IMR-90 (cell line): ENCODE measurements around the gene FMN2. TPM values are rescaled to one million over a fixed set of nuclear protein-coding genes. Genes with fewer than 3 reads are reported as not detected.
A peak's percentile ranks its signal among the peaks of the same experiment; 100 is the strongest.

Experiments
- ATAC-seq: fragments of 200-7000 bp; cut with Tn5 transposase; 2 replicates; pipeline ENCODE4 v1.9.1; 2020; ENCODE audit warnings: low read depth, mild to moderate bottlenecking, moderate library complexity
- BruUV-seq: library from RNA; stranded (reverse); fragments of 400-500 nt; replicated peaks from 2 replicates; lab custom pipeline; 2021; lab: Mats Ljungman, UMichigan
- CTCF ChIA-PET: fragments of 300-600 bp; formaldehyde crosslinking; extraction: SDS; loops from one replicate; lab custom pipeline; 2021; ENCODE audit warnings: antibody characterized with exemption; lab: Yijun Ruan, JAX
- POLR2A ChIA-PET: fragments of 300-600 bp; sonication (Branson Sonifier 250); formaldehyde crosslinking; loops from one replicate; lab custom pipeline; 2022; ENCODE audit warnings: antibody characterized with exemption; ENCODE audit not compliant: unreplicated experiment; lab: Charles Lee
- DNase-seq: peaks from one replicate; pipeline ENCODE4 v3.0.0; 2013
- H2AFZ ChIP-seq: replicated peaks from 2 replicates; pipeline ENCODE3; 2013; ENCODE audit warnings: low read length, mild to moderate bottlenecking; ENCODE audit not compliant: poor library complexity
- H2AK5ac ChIP-seq: 2 replicates; pipeline ENCODE4 v1.6.1; 2013; ENCODE audit warnings: low read depth, low read length, inconsistent platforms
- H2AK9ac ChIP-seq: replicated peaks from 2 replicates; pipeline ENCODE3; 2013; ENCODE audit warnings: mild to moderate bottlenecking, low read depth, low read length, moderate library complexity; ENCODE audit not compliant: poor library complexity
- H2BK120ac ChIP-seq: 2 replicates; pipeline ENCODE4 v1.6.1; 2013; ENCODE audit warnings: low read depth, low read length, inconsistent platforms
- H2BK15ac ChIP-seq: 3 replicates; pipeline ENCODE4 v1.6.1; 2013; ENCODE audit warnings: low read depth, low read length, inconsistent platforms
- H2BK20ac ChIP-seq: 2 replicates; pipeline ENCODE4 v1.6.1; 2013; ENCODE audit warnings: low read depth, mild to moderate bottlenecking, inconsistent platforms, low read length, moderate library complexity
- H2BK5ac ChIP-seq: 2 replicates; pipeline ENCODE4 v1.6.1; 2013; ENCODE audit warnings: mild to moderate bottlenecking, low read depth, low read length, inconsistent platforms; ENCODE audit not compliant: poor library complexity, severe bottlenecking
- H3K14ac ChIP-seq: replicated peaks from 2 replicates; pipeline ENCODE4 v1.6.1; 2013; ENCODE audit warnings: low read depth, low read length, inconsistent platforms
- H3K18ac ChIP-seq: 2 replicates; pipeline ENCODE4 v1.6.1; 2013; ENCODE audit warnings: low read depth, low read length, control low read depth
- H3K23ac ChIP-seq: 2 replicates; pipeline ENCODE4 v1.6.1; 2013; ENCODE audit warnings: low read depth, low read length, inconsistent platforms
- H3K27ac ChIP-seq: 2 replicates; pipeline ENCODE4 v1.5.1; 2013; ENCODE audit warnings: mild to moderate bottlenecking, control low read depth, low read length; ENCODE audit not compliant: insufficient read depth
- H3K27me3 ChIP-seq: 2 replicates; pipeline ENCODE4 v1.6.1; 2013; ENCODE audit warnings: low read length; ENCODE audit not compliant: control insufficient read depth, insufficient read depth
- H3K36me3 ChIP-seq: 2 replicates; pipeline ENCODE4 v1.6.1; 2013; ENCODE audit warnings: low read length, mixed read lengths; ENCODE audit not compliant: control insufficient read depth, insufficient read depth
- H3K4ac ChIP-seq: 2 replicates; pipeline ENCODE4 v1.6.1; 2013; ENCODE audit warnings: low read depth, low read length, inconsistent platforms
- H3K4me1 ChIP-seq: 2 replicates; pipeline ENCODE4 v1.6.1; 2013; ENCODE audit warnings: low read length, mixed read lengths; ENCODE audit not compliant: control insufficient read depth, insufficient read depth
- H3K4me2 ChIP-seq: 2 replicates; pipeline ENCODE4 v1.6.1; 2013; ENCODE audit warnings: low read depth, mild to moderate bottlenecking, control low read depth, low read length, moderate library complexity
- H3K4me3 ChIP-seq: 2 replicates; pipeline ENCODE4 v1.5.1; 2013; ENCODE audit warnings: low read depth, mild to moderate bottlenecking, control low read depth, low read length, moderate library complexity; ENCODE audit not compliant: insufficient read depth
- H3K56ac ChIP-seq: 2 replicates; pipeline ENCODE4 v1.6.1; 2013; ENCODE audit warnings: low read length, inconsistent platforms; ENCODE audit not compliant: insufficient read depth; ENCODE audit errors: extremely low read depth
- H3K79me1 ChIP-seq, 2 experiments: 2 replicates each; pipeline ENCODE4 v1.6.1; 2013; ENCODE audit warnings: low read length in 2 of 2, inconsistent platforms in 1 of 2, low read depth in 1 of 2
- H3K9ac ChIP-seq: 2 replicates; pipeline ENCODE4 v1.6.1; 2013; ENCODE audit warnings: low read depth, low read length, control low read depth
- H3K9me1 ChIP-seq: 2 replicates; pipeline ENCODE4 v1.6.1; 2013; ENCODE audit warnings: low read length, inconsistent platforms; ENCODE audit not compliant: insufficient read depth
- H3K9me3 ChIP-seq: 2 replicates; pipeline ENCODE4 v1.6.1; 2013; ENCODE audit warnings: low read length; ENCODE audit not compliant: control insufficient read depth, insufficient read depth
- H4K20me1 ChIP-seq: 2 replicates; pipeline ENCODE4 v1.6.1; 2013; ENCODE audit warnings: low read length, inconsistent platforms; ENCODE audit not compliant: insufficient read depth
- H4K5ac ChIP-seq: 2 replicates; pipeline ENCODE4 v1.6.1; 2013; ENCODE audit warnings: mild to moderate bottlenecking, low read depth, low read length, control low read depth
- H4K8ac ChIP-seq, 2 experiments: 2 replicates each; pipeline ENCODE4 v1.6.1; 2013; ENCODE audit warnings: low read depth in 2 of 2, low read length in 2 of 2, control low read depth in 1 of 2, inconsistent platforms in 1 of 2
- H4K91ac ChIP-seq: 2 replicates; pipeline ENCODE4 v1.6.1; 2013; ENCODE audit warnings: low read depth, low read length, inconsistent platforms; ENCODE audit not compliant: insufficient read depth
- CEBPB ChIP-seq: IDR thresholded peaks from 2 replicates; pipeline ENCODE4 v1.6.1; 2012; ENCODE audit warnings: low read depth, low read length, improper control_type of control experiment
- MAFK ChIP-seq: IDR thresholded peaks from 2 replicates; pipeline ENCODE4 v1.6.1; 2012; ENCODE audit warnings: low read depth, low read length, improper control_type of control experiment
- NFE2L2 ChIP-seq: fragments of 150-350 bp; IDR thresholded peaks from 2 replicates; pipeline ENCODE4 v1.6.1; 2016; ENCODE audit warnings: low read depth, mild to moderate bottlenecking, low read length
- RCOR1 ChIP-seq: IDR thresholded peaks from 2 replicates; pipeline ENCODE4 v1.6.1; 2012; ENCODE audit warnings: mild to moderate bottlenecking, low read length, improper control_type of control experiment; ENCODE audit not compliant: insufficient replicate concordance
- RFX5 ChIP-seq: IDR thresholded peaks from 2 replicates; pipeline ENCODE4 v1.8.0; 2012; ENCODE audit warnings: low read depth, mild to moderate bottlenecking, low read length, moderate library complexity
- SMC3 ChIP-seq: fragments of 150-350 bp; IDR thresholded peaks from 2 replicates; pipeline ENCODE4 v1.6.1; 2016; ENCODE audit warnings: low read depth, mild to moderate bottlenecking, antibody characterized with exemption, low read length, moderate library complexity
- WGBS, 2 experiments: methylation state at CpG; one replicate each; pipeline versions ENCODE4 v1.1.5 to v1.1.7; 2013; ENCODE audit warnings: missing lambda C conversion rate in 2 of 2; ENCODE audit not compliant: insufficient read length in 1 of 2; ENCODE audit errors: extremely low coverage in 2 of 2; 5-methylcytosine and 5-hydroxymethylcytosine counted together
- dilution Hi-C: fragments of 300-500 bp; cut with HindIII; formaldehyde crosslinking; loops from one replicate; pipeline ENCODE4 v1.14.3; 2018; ENCODE audit warnings: low sequenced_read_pairs; ENCODE audit not compliant: unreplicated experiment
- in situ Hi-C: fragments of 300-500 bp; cut with MboI; formaldehyde crosslinking; loops from 3 replicates; pipeline ENCODE4 v1.14.3; 2019; ENCODE audit warnings: low sequenced_read_pairs, inconsistent platforms, mixed read lengths
- intact Hi-C: fragments of 100-400 bp; cut with micrococcal nuclease; formaldehyde crosslinking; loops from 2 replicates; pipeline ENCODE4 v1.10.0; 2022
- polyA plus RNA-seq, 3 experiments: library from polyadenylated mRNA; depleted of rRNA; stranded (reverse); fragments of >200 nt; gene quantifications; 2 replicates each; pipeline ENCODE4 v1.2.3, GENCODE V29; 2012; ENCODE audit warnings: low replicate concordance in 1 of 3
- total RNA-seq: library from RNA; depleted of rRNA; stranded (reverse); fragments of >200 nt; gene quantifications from 2 replicates; pipeline ENCODE4 v1.2.3, GENCODE V29; 2012
- TF ChIP-seq, protein P1 (sequence below): fragments of 150-350 bp; IDR thresholded peaks from 2 replicates; pipeline ENCODE4 v1.6.1; 2017; ENCODE audit warnings: mild to moderate bottlenecking, antibody characterized with exemption, low read length, low read depth
- TF ChIP-seq, protein P2 (sequence below): fragments of 150-350 bp; IDR thresholded peaks from 2 replicates; pipeline ENCODE4 v1.6.1; 2016; ENCODE audit warnings: low read depth, mild to moderate bottlenecking, low read length, moderate library complexity, borderline replicate concordance

Gene FMN2
- total and polyA plus RNA-seq, 2 of the 4 experiments (the other 2 are of a cell fraction), result 29.0 to 35.8 TPM

DNA sequence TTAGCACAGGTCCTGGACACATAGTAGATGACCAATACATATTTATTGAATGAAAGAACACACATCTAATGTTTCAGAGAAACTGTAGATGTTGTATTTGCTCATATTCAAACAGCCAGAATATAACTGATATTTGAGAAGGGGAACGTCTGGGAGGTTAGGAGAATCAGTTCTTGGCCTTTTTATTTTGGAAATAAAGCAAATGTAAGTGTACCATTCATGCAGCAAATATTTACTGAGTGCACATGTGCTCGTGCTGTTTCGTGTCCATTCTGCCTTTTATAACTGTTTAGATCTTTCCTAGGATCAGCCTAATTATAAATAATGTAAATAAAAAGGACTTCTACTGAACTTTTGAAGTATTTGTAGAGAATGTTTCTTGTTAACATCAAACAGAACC lies 416.5 kb downstream of the FMN2 start:
- CTCF ChIA-PET, result interaction anchor here (1.0 kb wide), 1 partner anchor 57 kb away, joined by 3 read pairs; no protein-coding TSS in a partner anchor
- Histone ChIP-seq H3K4me2 (no peak overlapping the region), H4K5ac (no peak overlapping the region), H2BK120ac (no peak overlapping the region), H3K18ac (no peak overlapping the region), H4K8ac (no peak overlapping the region), H4K91ac (no peak overlapping the region), H3K23ac (no peak overlapping the region), H4K20me1 (no peaks in the 10 kb centered on the region), H2BK15ac (no peak overlapping the region), H2BK5ac (no peak overlapping the region), H3K9ac (no peak overlapping the region), H3K27ac (no peak overlapping the region), H2AK9ac (no peak overlapping the region), H2AFZ (no peak overlapping the region), H2BK20ac (no peak overlapping the region), H3K27me3 (no peaks in the 10 kb centered on the region), H3K14ac (no peak overlapping the region), H3K4me1 (peaks cover 3% of the 10 kb centered on the region), H3K4me3 (no peak overlapping the region), H3K36me3 (no peaks in the 10 kb centered on the region), H3K79me1 (peaks cover 0 to 4% of the 10 kb centered on the region in 2 experiments; a peak in 2 of 4 replicates), H3K9me1 (peaks cover 2% of the 10 kb centered on the region), H3K56ac (no peak overlapping the region), H3K9me3 (no peaks in the 10 kb centered on the region), H3K4ac (no peak overlapping the region), H2AK5ac (no peak overlapping the region)
- TF ChIP-seq CEBPB (no peak), RFX5 (no peak), RCOR1 (no peak), SMC3 (no peak), MAFK (no peak), NFE2L2 (no peak)
- TF ChIP-seq, protein P1, sequence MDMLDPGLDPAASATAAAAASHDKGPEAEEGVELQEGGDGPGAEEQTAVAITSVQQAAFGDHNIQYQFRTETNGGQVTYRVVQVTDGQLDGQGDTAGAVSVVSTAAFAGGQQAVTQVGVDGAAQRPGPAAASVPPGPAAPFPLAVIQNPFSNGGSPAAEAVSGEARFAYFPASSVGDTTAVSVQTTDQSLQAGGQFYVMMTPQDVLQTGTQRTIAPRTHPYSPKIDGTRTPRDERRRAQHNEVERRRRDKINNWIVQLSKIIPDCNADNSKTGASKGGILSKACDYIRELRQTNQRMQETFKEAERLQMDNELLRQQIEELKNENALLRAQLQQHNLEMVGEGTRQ, result no peak
- TF ChIP-seq, protein P2, sequence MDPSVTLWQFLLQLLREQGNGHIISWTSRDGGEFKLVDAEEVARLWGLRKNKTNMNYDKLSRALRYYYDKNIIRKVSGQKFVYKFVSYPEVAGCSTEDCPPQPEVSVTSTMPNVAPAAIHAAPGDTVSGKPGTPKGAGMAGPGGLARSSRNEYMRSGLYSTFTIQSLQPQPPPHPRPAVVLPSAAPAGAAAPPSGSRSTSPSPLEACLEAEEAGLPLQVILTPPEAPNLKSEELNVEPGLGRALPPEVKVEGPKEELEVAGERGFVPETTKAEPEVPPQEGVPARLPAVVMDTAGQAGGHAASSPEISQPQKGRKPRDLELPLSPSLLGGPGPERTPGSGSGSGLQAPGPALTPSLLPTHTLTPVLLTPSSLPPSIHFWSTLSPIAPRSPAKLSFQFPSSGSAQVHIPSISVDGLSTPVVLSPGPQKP, result no peak
- in situ Hi-C loops (no loop called here), dilution Hi-C loops (no loop called here), intact Hi-C loops (no loop called here)
- ATAC-seq (peak; percentile 75), DNase-seq (peak; percentile 37)
- POLR2A ChIA-PET, result no interaction called here
- no TSS peak for BruUV-seq
- no CpG with 5 or more reads among the region's 3 CpGs for WGBS, 2 experiments
